Inflammatory macrophage treated with lipopolysaccharide for 1 hour (primary cell): ENCODE measurements around the gene FIGLA.

Experiments
- DNase-seq, 2 donors: peaks; one replicate each; pipeline ENCODE4 v3.0.0-alpha.2; 2020 to 2022

Gene FIGLA, protein sequence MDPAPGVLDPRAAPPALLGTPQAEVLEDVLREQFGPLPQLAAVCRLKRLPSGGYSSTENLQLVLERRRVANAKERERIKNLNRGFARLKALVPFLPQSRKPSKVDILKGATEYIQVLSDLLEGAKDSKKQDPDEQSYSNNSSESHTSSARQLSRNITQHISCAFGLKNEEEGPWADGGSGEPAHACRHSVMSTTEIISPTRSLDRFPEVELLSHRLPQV

DNA sequence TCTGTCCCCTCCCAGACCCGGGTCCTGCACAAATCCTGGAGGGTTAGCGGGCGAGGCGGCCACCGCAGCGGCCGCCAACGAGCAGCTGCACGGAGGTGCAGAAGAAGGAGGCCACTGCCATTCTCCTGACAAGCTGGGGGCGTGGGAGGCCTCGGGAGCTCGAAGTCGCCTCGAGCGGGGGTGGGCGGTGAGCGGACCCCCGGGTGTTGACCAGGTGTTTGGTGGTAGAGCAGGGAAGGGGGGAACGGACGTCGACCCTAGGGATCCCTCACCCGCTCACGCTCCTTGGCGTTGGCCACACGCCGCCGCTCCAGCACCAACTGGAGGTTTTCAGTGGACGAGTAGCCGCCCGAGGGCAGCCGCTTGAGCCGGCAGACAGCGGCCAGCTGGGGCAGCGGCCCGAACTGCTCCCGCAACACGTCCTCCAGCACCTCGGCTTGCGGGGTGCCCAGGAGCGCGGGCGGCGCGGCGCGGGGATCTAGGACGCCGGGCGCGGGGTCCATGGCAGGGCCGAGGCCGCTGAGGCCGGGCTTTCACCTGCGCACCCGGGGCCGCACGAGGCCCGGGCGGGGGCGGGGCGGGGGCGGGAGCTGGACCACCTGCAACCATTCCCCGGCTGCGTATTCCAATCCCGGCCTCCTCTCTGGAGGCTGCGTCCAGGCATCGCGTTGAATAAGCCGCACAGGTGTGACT lies at the start of gene FIGLA:
TSS of gene FIGLA (minus strand) at position 508 of the 693 bp plus-strand sequence. CDS start at position 503, 5 bp downstream.
- no peak for DNase-seq

DNA sequence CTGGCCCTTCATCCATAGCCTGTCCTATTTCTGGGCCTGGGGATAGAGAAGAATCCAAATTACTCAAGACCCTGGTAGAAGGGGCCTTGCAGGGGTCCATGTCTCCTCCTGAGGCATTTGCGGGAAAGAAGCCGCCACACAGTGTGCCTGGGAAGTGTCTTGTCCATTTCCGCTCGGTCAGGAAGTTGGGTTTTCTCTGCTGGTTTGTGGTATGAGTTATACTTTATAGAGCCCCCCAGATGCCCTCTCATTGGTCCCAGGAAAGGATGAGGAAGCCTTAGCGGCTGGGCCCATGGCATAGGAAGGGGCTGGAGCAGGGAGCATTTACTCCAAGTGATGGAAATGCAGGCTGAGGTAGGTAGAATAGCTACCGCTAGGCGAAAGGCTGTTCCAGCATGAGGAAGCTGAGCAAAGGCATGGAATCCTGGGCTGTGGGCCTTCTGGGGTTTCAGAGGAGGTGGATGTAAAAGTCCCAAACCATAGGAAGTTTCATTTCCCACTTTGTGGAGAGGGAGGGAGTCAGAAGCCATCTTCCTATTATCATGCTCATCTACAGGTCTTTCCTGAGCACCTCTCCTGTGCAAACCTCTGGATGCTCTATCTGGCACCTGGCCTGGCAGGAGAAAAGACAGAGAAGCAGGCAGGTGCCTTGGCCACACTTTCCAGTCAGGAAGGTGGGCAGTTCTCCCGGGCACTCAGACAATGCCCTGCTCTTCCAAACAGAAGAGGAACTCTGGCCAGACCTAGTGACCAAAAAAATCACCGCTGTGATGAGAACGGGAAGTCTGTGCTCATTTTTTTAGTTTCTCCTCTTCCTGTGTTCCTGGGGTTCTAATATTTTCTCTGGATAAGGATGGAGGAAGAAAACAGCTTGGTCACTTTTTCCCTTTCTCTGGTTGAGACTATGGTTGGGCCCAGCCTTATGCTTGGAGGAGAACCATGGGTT lies 47.8 kb upstream of the FIGLA start:
- DNase-seq = no peak

DNA sequence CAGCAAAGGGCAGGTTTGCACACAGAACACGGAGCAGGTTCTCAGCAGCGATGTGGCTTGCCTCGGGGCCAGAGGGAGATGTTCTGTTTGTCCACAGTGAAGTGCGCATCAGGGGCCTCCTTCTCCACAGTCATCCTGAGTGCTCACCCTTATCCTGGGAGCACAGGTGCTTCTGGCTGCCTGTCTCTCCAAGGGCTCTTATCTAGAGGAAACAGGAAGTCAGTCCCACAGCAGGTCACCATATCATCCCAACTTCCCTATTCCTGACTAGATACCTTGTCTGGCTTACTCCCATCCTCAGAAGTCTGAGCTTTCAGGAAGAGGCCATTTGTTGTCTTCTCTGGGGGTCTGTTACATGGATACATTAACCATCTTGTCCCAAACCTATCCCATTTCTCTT lies 45.2 kb upstream of the FIGLA start, which contains the start of gene CD207:
TSS of gene CD207 (minus strand) at position 174 of the 400 bp plus-strand sequence. CDS start at position 134, 40 bp downstream.
- DNase-seq = no peak

DNA sequence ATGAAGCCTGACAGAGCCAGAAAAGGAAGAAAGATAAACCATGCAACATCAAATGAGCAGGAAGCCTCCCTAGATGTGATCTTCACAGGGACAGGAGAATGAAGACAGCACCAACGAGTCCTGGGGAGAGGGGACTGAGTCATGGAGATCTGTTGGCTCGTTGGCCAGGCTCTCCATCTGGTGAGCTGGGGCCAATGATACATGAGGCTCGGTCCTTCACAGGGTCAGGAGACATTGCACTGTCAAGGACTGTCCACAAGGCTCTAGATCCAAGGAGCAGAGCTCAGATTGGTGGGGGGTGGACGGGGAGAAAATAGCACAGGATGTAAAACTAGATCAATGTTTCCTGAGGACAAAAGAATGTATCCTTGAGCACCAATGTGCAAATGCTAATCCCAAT lies 44.4 kb upstream of the FIGLA start:
- no peak for DNase-seq

DNA sequence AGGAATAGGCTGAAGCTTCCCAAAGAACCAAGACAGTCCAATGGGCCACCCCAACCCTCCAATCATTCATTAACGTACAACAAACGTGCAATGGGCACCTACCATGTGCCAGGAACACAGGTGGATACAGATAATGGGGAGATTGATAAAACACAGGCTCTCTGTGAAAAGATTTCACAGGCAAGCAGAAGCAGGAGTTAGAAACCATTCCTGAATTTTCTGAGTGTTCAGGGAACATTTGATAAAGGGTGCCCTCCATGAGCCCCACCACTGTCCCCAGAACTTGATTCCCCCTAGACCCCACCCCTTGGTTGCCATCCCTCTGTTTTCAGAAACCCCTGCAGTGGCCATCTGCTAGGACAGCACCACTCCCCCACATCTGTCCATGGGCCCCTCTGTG lies 43.7 kb upstream of the FIGLA start:
- no peak for DNase-seq

DNA sequence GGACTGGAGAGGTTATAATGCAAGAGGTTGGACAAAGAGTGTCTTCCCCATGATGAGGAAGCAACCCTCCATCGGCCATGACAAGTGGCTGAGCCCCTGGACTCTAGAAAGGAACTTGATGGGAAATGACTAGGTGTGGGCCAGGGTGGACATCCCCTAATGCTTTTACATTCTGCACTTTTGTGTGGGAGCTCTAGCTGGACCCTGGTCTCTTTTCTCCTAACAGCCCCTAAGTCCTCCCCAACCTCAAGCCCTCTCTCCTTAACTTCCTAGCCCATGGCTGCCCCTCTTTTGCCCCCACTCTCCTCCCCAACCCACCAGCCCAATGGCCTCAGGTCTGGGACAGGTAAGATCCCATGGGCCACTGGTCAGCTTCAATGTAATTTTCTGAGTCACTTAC lies 42.8 kb upstream of the FIGLA start:
- no peak for DNase-seq

DNA sequence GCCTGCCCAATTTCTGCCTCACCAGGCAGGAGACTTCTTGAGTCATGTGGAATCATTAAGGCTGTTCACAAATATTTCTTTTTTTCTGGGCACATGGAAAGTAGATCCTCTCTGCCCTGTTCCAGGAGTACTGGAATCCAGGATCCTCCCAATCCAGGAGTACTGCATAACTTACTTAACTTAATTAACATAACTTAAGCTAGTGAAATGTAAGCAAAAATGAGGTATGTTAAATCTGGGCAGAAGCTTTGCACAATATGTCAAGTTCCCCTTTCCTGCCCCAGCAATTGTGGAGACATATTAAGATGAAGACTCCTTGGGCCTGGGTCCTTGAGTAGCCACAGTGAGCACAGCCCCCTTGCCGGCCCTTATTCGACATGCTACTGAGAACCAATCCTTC lies 41.9 kb upstream of the FIGLA start:
- DNase-seq = peak; percentile 45 to 55

DNA sequence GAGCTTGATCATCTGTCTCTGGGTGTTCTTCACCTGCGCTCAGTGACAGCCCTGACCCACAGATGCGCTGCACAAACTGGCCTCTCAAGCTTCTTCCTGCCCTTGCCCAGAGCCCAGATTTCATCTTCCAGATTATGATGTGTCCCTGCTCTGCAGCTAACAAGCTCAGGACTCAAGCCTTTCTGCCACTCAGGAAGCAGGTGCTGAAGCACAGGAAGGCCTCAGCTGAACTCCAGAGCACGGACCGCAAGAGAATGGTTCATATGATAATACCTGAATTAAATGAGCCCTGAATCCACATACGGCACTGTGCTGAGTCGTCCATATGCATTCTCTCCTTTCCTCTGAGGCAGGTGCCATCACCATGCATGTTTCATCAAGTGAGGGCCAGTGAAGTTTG lies 41.4 kb upstream of the FIGLA start:
- DNase-seq = no peak

DNA sequence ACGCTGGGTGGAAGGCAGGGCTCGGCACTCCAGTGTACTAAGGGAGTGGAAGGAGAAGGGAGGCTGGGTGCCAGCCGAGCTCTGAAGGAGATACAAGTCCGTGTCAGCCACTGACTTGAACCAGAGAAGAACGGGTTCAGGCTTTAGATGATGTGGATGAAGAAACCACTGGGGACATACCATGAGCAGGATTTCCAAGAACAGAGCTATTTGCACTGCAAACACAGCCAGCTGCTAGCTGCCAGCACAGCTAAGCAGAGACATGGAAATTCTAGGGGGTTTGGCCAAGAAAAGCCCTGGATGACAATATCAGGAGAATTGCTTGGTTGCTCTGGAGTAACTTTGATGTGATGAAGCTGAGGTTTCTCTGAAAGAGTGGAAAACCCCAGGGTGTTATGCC lies 39.9 kb upstream of the FIGLA start:
- DNase-seq = peak; percentile 72 to 86

DNA sequence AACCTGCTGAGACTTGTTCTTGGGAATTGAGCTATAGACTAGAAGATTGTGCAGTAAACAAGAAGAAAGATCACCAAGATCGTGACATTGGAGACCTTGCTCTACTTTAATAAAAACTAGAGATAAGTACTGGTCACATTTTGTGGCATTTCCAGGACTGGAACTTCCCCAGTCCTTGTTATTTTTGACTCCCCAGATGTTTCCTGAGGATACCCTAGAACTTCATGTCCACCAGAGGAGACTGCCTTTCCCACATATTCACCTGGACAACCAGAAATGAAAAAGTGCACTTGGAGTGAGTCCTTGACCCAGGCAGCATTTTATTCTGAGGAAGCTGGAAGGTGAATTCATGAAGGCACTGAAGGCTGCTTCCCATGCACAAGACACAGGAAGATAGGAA lies 39.5 kb upstream of the FIGLA start:
- DNase-seq = no peak

DNA sequence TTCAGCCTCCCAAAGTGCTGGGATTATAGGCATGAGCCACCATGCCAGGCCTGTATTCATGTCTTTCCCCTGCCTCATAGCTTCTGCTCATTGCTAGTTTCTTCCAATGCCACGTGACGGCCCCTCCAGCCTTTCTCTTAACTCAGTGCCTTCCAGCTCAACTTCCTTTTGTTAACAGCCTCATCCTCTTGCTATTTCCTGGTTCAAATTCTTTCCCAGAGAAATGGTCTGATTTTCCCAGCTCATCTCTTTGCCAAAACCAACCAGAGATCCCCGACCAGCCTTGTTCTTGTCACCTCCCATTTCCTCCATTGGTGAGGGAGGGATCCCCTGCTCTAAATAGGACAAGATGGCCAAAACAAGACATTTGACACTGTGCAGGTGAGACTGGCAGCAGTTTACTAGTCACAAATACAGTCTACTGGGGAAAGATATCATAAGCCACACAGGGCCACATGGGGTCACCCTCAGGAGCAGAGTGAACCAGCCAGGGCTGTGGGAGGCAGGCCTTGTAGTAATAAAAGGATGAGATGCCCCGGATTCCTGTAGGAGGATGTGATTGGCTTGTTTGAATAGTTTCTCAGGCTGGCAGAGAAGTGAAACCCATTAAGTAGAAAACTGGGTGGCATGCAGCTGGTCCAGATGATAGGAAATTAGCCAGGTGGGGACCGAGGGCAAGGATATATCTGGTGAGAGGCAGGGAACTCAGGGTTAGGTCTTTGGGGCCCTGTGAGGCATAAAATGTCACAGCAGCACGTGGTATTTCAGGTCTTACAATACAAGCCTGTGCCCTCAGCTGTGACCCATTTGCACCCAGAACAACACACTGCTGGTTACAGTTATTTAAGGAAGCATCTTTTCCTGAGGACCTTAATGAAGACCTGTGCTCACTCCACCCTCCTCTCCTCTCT lies 38.7 kb upstream of the FIGLA start:
- DNase-seq = peak in 1 of 2 donors; percentile 39

DNA sequence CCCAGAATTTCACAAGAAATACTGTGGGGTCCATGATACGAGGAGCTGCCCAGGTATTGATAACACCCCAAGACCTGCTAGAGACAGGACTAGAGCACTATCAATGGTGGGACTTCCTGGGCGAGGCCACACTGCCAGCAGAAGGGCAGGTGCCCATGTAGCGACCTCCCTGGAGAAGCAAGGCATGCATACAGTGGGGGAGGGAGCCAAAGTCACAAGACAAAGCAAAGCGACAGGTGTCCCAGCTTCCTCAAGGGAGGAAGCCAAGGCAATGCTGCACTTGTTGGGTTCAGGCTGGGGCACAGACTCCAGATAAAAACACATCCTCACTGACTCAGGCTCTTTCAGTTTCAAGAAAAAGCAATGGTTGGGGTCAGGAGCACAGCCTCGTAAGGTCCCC lies 37.7 kb upstream of the FIGLA start:
- no peak for DNase-seq

DNA sequence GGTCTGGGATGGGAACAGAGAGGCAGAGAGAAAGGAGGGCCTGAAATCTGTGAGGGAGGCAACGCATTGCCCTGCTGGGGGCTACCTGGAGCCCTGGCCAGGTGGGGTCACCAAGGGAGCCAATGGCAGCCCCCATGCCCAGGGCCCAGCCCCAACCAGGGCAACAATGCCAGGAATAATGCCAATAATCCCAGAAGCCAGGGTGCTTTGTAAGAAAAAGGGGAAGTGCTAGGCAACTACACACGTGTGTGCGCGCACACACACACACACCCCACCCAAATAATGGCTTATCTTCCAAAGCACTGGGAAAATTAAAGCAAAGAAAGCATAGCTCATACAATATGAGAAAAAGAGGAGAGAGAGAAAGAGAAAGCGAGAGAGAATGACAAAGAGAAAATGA lies 36.9 kb upstream of the FIGLA start:
- no peak for DNase-seq

DNA sequence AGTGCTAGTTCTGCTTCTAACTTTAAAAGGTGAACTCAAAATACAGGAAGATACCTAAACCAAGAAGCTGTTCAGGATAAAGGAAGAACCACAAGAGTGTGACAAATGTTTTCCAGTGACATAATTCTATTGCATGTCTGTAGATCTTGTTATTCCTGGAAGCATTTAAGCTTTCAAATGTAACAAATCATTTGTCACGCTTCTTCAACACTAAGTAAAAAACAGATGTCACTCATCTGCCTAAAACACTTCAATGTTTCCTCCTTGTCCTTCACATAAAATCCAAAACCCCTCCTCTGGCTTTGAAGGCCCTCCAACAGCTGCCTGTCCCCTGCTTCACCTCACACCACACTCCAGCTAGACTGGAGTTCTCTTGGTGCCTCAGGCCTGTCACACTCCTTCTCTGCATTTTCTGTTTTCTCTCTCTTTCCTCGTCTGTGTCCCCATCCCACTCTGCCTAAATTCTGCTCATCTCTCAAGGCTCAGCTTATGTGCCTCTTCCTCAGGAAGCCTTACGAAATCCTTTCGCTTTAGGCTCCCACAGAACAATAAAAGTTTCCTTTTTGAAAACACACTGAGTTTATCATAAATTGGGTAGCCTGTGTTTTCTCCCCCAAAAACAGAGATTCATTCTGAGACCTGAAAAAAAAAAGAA lies 36.4 kb upstream of the FIGLA start:
- peak in 1 of 2 donors; percentile 40 for DNase-seq

DNA sequence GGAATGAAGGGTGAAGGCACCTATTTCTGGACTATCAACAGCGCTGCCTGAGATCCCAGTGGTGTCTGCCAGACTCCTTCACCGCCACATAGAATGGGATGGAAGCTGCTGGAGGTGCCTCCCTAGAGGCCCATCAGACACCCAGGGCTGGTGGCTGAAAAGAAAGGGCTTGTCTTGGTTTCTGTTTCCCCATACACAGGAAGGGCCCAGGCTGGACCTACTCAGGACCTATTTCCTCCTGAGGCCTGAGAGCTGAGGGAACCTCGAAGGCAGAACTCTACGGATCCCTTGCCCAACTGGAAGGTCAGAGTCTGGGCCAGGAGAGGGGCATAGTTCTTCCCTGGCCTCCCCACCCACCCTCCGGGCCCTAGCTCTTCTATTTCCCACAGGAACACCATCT lies 32.8 kb upstream of the FIGLA start:
- DNase-seq = peak in 1 of 2 donors; percentile 48

DNA sequence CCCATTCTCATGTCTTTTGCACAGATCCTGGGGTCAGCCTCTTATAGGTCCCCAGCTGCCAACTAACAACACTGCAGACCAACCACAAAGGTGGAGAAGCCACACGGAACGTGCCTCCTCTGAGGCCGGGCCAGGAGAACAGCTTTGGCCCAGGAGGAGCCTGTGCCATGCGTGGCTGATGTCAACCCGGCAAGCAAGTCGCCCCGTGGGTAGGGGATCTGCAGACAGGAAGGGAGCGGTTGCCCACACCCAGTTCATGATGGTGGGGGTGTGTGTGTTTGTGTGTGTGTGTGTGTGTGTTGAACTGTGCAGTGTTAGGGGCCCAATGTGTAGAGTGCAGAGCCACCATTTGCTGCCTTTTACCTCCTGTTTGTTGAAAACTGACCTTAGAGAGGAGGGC lies 32.4 kb upstream of the FIGLA start:
- DNase-seq = no peak

DNA sequence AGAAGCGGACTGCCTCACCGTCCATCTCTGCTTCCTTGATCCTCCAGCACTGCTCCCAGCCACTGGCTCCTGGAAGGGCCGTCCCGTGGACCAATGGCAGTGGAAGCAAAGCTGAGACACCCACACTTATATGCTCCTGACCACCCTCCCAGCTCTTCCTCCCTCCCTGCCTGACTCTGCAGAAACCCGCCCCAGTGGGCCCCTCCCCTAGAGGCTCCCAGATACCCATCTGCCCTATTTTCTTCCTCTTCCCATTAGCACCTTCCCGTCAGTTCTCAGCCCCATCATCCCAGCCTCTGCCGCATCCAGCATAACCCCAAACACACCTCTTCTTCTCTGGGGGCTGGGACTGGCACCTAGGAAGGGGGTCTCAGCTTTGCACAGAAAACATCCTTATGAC lies 30.1 kb upstream of the FIGLA start, which contains the start of gene CLEC4F:
TSS of gene CLEC4F (minus strand) at position 101 of the 400 bp plus-strand sequence. CDS start at position 25, 76 bp downstream.
- DNase-seq = no peak

DNA sequence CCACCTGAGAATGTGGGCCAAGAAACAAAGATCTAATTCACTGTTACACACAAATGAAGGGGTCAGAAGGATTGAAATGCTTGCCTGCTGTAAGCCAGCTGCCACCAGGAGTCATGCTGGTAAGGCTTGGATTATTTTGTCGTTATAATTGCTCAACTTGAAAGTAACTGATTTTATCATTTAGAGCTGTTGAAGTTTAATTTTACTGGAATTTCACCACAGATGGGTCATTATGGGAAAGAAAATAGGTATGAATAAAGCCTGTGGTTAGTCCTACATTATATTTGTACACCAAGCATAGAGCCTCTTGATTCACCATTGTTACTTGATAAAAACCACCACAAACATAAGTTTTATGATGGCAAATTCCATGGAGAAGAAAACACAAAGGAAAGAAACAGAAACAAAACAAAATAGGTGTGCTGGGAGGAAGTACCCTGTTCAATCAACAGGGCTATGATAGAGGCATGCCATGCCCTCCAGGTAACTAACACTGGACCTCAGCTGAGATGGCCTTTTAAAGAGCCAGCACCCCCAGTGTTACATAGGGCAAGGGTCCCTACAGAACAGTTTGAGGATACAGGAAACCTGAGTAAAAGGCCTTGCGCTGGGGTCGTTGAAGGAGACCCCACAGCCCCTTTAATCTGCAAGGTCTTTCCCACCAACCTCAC lies 27.0 kb upstream of the FIGLA start:
- no peak for DNase-seq

DNA sequence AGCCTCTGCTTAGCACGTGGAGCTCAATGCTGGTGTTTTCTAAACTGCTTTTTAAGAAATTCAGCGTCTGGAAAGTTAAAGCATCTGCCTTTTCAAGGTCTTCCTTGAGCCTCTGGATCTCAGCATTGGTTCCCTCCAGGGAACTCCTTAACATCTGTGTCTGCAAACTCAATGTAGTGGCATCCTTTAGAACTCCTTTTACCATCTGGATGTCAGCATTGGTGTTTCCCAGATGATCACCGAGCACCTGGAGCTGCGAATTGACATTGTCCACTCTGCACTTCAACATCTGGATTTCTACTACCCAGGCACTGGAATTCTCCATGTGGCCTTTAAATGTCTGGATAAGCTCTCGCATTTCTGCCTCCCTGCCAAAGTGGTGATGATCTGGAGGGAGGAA lies 26.3 kb upstream of the FIGLA start:
- no peak for DNase-seq

DNA sequence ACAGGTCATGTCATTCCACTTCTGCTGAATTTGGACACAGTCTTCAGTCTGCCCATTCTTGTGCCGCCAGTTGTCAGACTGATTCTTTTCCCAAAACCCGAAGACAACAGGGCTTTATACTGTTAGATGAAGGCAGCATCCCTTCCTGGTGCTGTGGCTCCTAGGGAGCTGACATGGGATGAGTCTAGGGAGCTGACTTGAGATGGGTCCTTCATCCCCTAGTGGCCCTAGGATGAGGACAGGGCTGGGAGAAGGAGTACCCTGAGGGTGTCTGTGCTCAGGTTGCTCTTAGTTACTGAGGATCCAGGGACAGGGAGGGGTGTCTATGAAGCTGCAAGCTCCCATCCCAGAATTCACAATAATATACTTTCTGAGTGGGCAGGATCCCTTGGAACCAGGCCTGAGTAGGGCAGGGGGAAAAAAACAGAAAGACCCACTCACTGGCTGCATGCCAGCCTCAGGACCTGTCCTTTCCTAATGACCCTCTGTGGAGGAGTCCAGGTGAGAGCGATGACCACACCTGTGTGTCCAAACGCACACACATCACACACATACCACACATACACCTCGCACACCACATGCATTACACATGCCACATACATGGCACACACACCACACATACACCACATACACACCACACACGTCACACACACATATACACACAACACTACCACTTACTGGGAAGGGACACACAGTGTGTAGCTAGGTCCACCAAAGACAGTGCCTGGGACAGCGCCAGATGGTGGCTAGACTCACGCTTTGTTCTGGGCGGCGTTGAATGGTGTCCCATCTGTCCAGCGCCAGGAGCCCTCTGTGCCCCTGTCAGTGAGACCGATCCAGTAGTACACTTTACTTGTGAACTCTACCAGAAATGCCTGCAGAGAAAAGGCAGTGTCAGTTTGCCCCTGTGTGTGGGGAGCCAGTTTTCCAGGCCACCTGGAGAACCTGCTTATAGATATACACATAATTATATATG lies 18.8 kb upstream of the FIGLA start:
- DNase-seq = no peak
